ENCODE measurements around the gene NFXL1.
A peak's percentile ranks its signal among the peaks of the same experiment; 100 is the strongest.
"Not testable (repeated sequence)": the region's sequence is repeated elsewhere in the genome, so short reads cannot be mapped to it uniquely, and the experiment has no call there.

NFXL1 gene

DNA sequence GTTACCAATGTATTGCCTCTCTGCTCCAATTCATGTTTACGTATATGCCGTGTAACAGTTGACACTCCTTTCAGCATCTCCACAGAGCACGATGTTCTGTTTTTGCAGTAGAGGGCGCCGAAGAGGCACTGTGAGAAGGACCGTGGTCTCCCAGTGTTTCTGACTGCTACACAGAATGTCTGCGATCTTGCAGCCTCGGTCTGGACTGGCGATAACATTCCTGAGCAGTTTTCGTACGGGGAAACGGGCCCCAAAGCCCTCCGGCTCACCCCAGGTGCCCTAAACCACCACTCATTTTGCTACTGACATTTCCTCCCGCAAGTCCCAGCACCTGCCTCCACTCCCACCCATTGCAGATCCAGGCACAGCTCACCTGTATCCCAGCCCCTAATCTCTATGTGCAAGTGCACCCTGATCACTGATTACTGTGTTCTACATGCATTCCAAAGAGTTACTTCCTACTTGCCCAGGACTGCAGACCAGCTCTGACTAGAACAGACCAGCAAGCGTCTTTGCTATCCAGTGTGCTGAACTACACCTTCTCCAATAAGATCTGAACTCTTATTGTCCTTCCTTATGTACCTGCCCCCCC, 12.4 kb upstream of the NFXL1 start:
- Histone ChIP-seq H3K4me3 (ENCODE audit: low read length) (peak overlapping the region; percentile 40), H3K27me3 (ENCODE audit: insufficient read depth, low read length) (no peaks in the 10 kb centered on the region), H3K36me3 (ENCODE audit: insufficient read depth, low read length) (no peaks in the 10 kb centered on the region), H3K4me1 (ENCODE audit: insufficient read depth, low read length) (peaks cover 7% of the 10 kb centered on the region; the same call in 1 of the 2 replicates), H3K27ac (ENCODE audit: low read depth, low read length) (no peak overlapping the region), H3K9ac (ENCODE audit: low read depth, low read length) (no peak overlapping the region), H3K9me3 (ENCODE audit: insufficient read depth, low read depth, low read length) (no peaks in the 10 kb centered on the region)
- WGBS: 27% methylated on average over 15 of the region's 15 CpGs

DNA sequence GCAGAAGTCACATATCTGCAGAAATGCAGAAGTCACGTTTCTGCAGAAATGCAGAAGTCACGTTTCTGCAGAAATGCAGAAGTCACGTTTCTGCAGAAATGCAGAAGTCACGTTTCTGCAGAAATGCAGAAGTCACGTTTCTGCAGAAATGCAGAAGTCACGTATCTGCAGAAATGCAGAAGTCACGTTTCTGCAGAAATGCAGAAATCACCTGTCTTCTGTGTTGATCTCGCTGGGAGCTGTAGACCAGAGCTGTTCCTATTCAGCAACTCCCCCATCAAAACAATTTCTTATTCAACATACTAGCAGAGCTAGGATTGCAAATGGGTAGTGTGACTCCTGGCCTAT, 8.9 kb upstream of the NFXL1 start:
- not testable (repeated sequence) for H3K9me3 ChIP-seq (ENCODE audit: insufficient read depth, low read depth, low read length); H3K4me3 ChIP-seq (ENCODE audit: low read length); H3K27ac ChIP-seq (ENCODE audit: low read depth, low read length); H3K27me3 ChIP-seq (ENCODE audit: insufficient read depth, low read length); H3K9ac ChIP-seq (ENCODE audit: low read depth, low read length); H3K4me1 ChIP-seq (ENCODE audit: insufficient read depth, low read length); H3K36me3 ChIP-seq (ENCODE audit: insufficient read depth, low read length)
- WGBS: 87% methylated on average over 7 of the region's 8 CpGs

DNA sequence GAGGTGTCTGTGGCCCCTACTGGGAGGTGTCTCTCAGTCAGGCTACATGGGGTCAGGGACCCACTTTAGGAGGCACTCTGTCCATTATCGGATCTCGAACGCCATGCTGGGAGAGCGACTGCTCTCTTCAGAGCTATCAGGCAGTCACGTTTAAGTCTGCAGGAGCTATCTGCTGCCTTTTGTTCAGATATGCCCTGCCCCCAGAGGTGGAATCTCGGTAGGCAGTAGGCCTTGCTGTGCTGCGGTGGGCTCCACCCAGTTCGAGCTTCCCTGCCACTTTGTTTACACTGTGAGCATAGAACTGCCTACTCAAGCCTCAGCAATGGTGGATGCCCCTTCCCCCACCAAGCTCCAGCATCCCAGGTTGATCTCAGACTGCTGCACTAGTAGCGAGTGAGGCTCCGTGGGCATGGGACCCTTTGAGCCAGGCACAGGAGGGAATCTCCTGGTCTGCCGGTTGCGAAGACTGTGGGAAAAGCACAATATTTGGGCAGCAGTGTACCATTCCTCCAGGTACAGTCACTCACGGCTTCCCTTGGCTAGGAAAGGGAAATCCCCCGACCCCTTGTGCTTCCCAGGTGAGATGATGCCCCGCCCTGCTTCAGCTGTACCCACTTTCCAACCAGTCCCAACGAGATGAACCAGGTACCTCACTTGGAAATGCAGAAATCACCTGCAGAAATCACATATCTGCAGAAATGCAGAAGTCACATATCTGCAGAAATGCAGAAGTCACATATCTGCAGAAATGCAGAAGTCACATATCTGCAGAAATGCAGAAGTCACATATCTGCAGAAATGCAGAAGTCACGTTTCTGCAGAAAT, 8.3 kb upstream of the NFXL1 start:
- H3K4me3 ChIP-seq (ENCODE audit: low read length); H3K27ac ChIP-seq (ENCODE audit: low read depth, low read length); H3K36me3 ChIP-seq (ENCODE audit: insufficient read depth, low read length); H3K27me3 ChIP-seq (ENCODE audit: insufficient read depth, low read length); H3K4me1 ChIP-seq (ENCODE audit: insufficient read depth, low read length); H3K9me3 ChIP-seq (ENCODE audit: insufficient read depth, low read depth, low read length); H3K9ac ChIP-seq (ENCODE audit: low read depth, low read length): not testable (repeated sequence)
- 67% methylated on average over 17 of the region's 17 CpGs for WGBS

DNA sequence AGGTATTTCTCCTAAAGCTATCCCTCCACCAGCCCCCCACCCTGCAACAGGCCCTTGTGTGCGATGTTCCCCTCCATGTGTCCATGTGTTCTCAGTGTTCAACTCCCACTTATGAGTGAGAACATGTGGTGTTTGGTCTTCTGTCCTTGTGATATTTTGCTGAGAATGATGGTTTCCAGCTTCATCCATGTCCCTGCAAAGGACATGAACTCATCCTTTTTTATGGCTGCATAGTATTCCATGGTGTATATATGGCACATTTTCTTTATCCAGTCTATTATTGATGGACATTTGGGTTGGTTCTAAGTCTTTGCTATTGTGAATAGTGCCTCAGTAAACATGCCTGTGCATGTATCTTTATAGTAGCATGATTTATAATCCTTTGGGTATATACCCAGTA, 2.8 kb upstream of the NFXL1 start:
- 90% methylated on average over 1 of the region's 1 CpG for WGBS
- not testable (repeated sequence) for H3K27me3 ChIP-seq (ENCODE audit: insufficient read depth, low read length); H3K9me3 ChIP-seq (ENCODE audit: insufficient read depth, low read depth, low read length)

DNA sequence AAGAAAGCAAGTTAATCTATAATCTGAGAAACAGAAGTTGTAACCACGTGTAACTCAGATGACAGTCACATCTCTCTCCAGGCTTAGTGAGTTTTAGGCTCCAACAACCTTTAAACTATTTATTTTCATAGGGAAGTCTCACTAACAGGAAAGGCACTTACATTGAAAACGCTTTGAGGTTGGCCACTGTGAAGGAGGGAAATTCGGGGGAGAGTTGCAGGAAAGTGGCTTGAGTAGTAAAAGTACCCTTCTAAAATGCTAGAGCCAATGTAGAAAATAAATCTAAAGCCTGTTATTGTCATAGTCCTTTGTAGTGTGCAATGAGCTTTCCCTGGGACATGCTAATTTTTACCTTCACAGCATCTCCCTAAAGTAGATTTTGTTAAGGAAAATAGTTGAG, 995 bp upstream of the NFXL1 start:
- Histone ChIP-seq H3K27ac (ENCODE audit: low read depth, low read length) (no peak overlapping the region), H3K27me3 (ENCODE audit: insufficient read depth, low read length) (no peaks in the 10 kb centered on the region), H3K4me3 (ENCODE audit: low read length) (peak overlapping the region; percentile 92), H3K36me3 (ENCODE audit: insufficient read depth, low read length) (peaks cover 19% of the 10 kb centered on the region), H3K9me3 (ENCODE audit: insufficient read depth, low read depth, low read length) (no peaks in the 10 kb centered on the region), H3K4me1 (ENCODE audit: insufficient read depth, low read length) (peaks cover 20% of the 10 kb centered on the region; the same call in 1 of the 2 replicates), H3K9ac (ENCODE audit: low read depth, low read length) (peak overlapping the region; percentile 48; the same call in 1 of the 2 replicates)
- 51% methylated on average over 3 of the region's 3 CpGs for WGBS

More for the DNA sequence above, 2.8 kb upstream of the NFXL1 start:
- not testable (repeated sequence) for H3K36me3 ChIP-seq (ENCODE audit: insufficient read depth, low read length); H3K4me3 ChIP-seq (ENCODE audit: low read length); H3K9ac ChIP-seq (ENCODE audit: low read depth, low read length); H3K4me1 ChIP-seq (ENCODE audit: insufficient read depth, low read length); H3K27ac ChIP-seq (ENCODE audit: low read depth, low read length)

DNA sequence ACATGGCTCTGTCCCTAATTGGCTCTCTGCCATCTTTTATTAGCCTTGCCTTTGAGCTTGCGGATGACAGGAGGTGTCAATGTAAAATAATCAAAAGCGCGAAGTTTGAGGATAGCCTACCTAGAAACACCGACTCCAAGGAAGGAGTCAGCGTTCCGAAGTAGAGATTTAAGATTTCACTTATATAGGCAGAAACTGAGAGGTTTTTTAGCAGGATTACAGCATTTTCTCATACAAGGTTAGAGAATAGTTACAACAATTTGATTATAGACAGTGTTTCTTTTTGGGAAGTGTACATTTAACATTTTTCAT, 499 bp upstream of the NFXL1 start:
- Histone ChIP-seq H3K27me3 (ENCODE audit: insufficient read depth, low read length) (no peaks in the 10 kb centered on the region), H3K36me3 (ENCODE audit: insufficient read depth, low read length) (peaks cover 24% of the 10 kb centered on the region), H3K4me1 (ENCODE audit: insufficient read depth, low read length) (peaks cover 20% of the 10 kb centered on the region; the same call in 1 of the 2 replicates), H3K9me3 (ENCODE audit: insufficient read depth, low read depth, low read length) (no peaks in the 10 kb centered on the region), H3K9ac (ENCODE audit: low read depth, low read length) (peak overlapping the region; percentile 48), H3K4me3 (ENCODE audit: low read length) (peak overlapping the region; percentile 92), H3K27ac (ENCODE audit: low read depth, low read length) (no peak overlapping the region)
- WGBS: 8% methylated on average over 6 of the region's 6 CpGs

DNA sequence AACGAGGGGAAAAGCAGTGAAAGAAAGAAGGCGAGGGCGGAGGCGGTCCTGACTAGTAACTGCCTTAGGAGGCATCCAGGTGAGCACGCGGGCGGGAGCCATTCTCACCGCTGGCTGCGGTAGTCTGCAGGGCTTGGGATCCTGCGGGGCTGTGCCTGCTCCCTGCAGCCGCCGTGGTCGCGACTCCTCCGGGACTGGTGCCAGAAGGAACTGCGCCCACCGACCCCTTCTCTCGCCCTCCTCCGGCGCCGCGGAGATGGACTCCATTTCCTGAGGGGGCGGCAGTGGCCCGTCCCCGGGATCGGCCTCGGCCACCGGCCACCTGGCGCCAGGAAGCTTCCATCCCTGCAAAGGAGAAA, 543 bp downstream of the NFXL1 start:
- Histone ChIP-seq H3K9ac (ENCODE audit: low read depth, low read length) (peak overlapping the region; percentile 92), H3K27me3 (ENCODE audit: insufficient read depth, low read length) (no peaks in the 10 kb centered on the region), H3K27ac (ENCODE audit: low read depth, low read length) (peak overlapping the region; percentile 71), H3K36me3 (ENCODE audit: insufficient read depth, low read length) (peaks cover 32% of the 10 kb centered on the region), H3K9me3 (ENCODE audit: insufficient read depth, low read depth, low read length) (no peaks in the 10 kb centered on the region), H3K4me1 (ENCODE audit: insufficient read depth, low read length) (peaks cover 20% of the 10 kb centered on the region; the same call in 1 of the 2 replicates), H3K4me3 (ENCODE audit: low read length) (peak overlapping the region; percentile 92)
- WGBS: under 1% methylated on average over 29 of the region's 29 CpGs

DNA sequence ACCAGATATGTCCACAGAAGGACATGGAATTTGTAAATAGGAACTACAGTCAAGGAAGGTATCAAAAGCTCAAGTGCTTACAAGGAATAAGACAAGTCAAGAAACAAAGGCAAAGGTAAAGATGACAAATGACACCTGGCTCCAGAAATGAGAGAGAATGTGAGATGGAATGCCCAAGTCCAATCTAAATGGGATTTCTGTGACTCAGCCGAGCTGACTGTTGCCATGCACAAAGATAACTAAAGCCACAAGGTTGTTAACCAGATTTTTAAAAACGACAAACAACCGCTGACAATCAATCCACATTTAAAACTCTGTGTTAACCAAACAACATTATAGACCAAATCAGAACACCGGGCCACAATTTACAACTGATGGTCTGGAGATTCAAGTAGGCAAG, 1.1 kb downstream of the NFXL1 start:
- Histone ChIP-seq H3K9me3 (ENCODE audit: insufficient read depth, low read depth, low read length) (no peaks in the 10 kb centered on the region), H3K27me3 (ENCODE audit: insufficient read depth, low read length) (no peaks in the 10 kb centered on the region), H3K36me3 (ENCODE audit: insufficient read depth, low read length) (peaks cover 34% of the 10 kb centered on the region), H3K9ac (ENCODE audit: low read depth, low read length) (peak overlapping the region; percentile 92), H3K4me1 (ENCODE audit: insufficient read depth, low read length) (peaks cover 20% of the 10 kb centered on the region; the same call in 1 of the 2 replicates), H3K27ac (ENCODE audit: low read depth, low read length) (no peak overlapping the region), H3K4me3 (ENCODE audit: low read length) (peak overlapping the region; percentile 92)
- 13% methylated on average over 3 of the region's 4 CpGs for WGBS

DNA sequence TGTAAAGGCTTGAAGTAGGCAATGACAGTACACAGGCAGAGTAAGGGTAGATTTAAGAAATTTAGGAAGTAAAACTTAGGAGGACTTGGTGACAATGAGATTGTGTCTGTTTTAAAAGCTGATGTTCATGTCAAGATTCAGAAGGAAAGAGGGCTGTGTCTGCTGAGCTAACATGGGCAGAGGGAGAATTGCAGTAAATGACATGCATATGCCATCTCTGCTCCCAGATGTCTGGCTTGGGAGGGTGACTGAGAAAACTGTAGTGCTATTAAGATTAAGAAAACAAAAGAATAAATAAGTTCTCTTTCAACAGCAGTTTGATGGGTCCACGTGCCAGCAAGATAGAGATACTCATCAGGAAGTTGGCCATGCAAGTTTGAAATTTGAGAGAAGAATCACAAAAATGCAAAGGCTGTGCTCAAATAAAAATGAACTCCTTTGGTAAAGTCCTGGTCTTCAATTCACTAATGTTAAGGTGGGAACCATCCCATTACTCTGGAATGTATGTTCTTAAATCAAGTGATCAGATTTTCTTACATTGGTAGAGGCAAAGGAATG, 7.2 kb downstream of the NFXL1 start:
- H3K36me3 ChIP-seq (ENCODE audit: insufficient read depth, low read length): peaks cover 95% of the 10 kb centered on the region
- H3K9me3 ChIP-seq (ENCODE audit: insufficient read depth, low read depth, low read length): no peaks in the 10 kb centered on the region
- peaks cover 12% of the 10 kb centered on the region; the same call in 1 of the 2 replicates for H3K4me1 ChIP-seq (ENCODE audit: insufficient read depth, low read length)
- no peaks in the 10 kb centered on the region for H3K27me3 ChIP-seq (ENCODE audit: insufficient read depth, low read length)
- 0% methylated on average over 1 of the region's 1 CpG for WGBS
- H3K4me3 ChIP-seq (ENCODE audit: low read length): no peak overlapping the region
- no peak overlapping the region for H3K27ac ChIP-seq (ENCODE audit: low read depth, low read length)
- H3K9ac ChIP-seq (ENCODE audit: low read depth, low read length): no peak overlapping the region

DNA sequence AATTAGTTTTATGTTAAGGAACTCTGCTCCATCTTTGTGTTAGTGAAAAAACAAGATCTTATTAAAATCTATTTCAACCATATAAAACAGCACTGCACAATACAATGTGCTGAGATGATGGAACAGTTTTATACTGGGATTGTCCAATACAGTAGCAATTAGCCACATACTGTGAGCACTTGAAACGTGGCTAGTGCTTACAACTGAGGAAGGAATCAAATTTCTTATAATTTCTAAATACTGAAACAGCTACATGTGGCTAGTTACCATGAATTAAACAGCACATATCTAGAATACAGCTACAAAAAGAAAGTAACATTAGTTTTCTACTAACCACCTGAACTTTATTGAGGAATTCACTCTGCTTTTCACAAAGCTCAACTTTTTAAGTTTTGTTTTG, 14.7 kb downstream of the NFXL1 start:
- 90% methylated on average over 1 of the region's 1 CpG for WGBS
- Histone ChIP-seq H3K27ac (ENCODE audit: low read depth, low read length) (no peak overlapping the region), H3K9me3 (ENCODE audit: insufficient read depth, low read depth, low read length) (no peaks in the 10 kb centered on the region), H3K36me3 (ENCODE audit: insufficient read depth, low read length) (peaks cover 100% of the 10 kb centered on the region), H3K27me3 (ENCODE audit: insufficient read depth, low read length) (no peaks in the 10 kb centered on the region), H3K4me1 (ENCODE audit: insufficient read depth, low read length) (no peaks in the 10 kb centered on the region), H3K9ac (ENCODE audit: low read depth, low read length) (no peak overlapping the region), H3K4me3 (ENCODE audit: low read length) (no peak overlapping the region)

DNA sequence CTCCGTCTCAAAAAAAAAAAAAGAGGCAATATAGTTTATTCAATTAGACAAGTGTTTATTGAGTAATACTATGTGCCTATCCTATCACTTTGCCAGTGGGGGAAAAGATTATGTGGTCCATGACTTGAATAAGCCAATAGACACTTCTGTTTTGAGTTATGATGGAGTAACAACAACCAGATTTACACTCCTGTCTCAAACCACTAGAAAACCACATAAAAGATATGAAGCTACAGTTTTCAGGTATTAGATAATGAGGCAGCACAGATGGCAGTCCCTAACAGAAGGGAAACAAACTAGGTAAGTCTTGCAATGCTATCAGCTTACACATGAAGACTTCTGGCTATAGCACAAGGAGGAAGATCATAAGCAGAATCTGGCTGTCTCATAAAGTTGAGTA, 22.5 kb downstream of the NFXL1 start:
- H3K4me3 ChIP-seq (ENCODE audit: low read length): no peak overlapping the region
- H3K4me1 ChIP-seq (ENCODE audit: insufficient read depth, low read length): no peaks in the 10 kb centered on the region
- no peaks in the 10 kb centered on the region for H3K9me3 ChIP-seq (ENCODE audit: insufficient read depth, low read depth, low read length)
- H3K27me3 ChIP-seq (ENCODE audit: insufficient read depth, low read length): no peaks in the 10 kb centered on the region
- H3K27ac ChIP-seq (ENCODE audit: low read depth, low read length): no peak overlapping the region
- no CpG with 5 or more reads among the region's 1 CpG for WGBS
- peaks cover 100% of the 10 kb centered on the region for H3K36me3 ChIP-seq (ENCODE audit: insufficient read depth, low read length)
- no peak overlapping the region for H3K9ac ChIP-seq (ENCODE audit: low read depth, low read length)
